H9 (cell line): ENCODE measurements around the gene ARHGEF17. TPM values are rescaled to one million over a fixed set of nuclear protein-coding genes. Genes with fewer than 3 reads are reported as not detected.

ENCODE experiments used
- DNase-seq: peaks from one replicate; pipeline ENCODE4 v3.0.0-alpha.2; 2017
- H2AFZ ChIP-seq: one replicate; pipeline ENCODE4 v1.6.1; 2013; ENCODE audit warnings: mild to moderate bottlenecking, low read length, control low read depth, moderate library complexity
- H2AK5ac ChIP-seq: 2 replicates; pipeline ENCODE4 v1.6.1; 2013; ENCODE audit warnings: low read length, control low read depth, mixed read lengths; ENCODE audit not compliant: insufficient read length
- H2BK120ac ChIP-seq: one replicate; pipeline ENCODE4 v1.6.1; 2013; ENCODE audit warnings: low read depth, mild to moderate bottlenecking, low read length, control low read depth, inconsistent platforms; ENCODE audit not compliant: poor library complexity, severe bottlenecking
- H2BK12ac ChIP-seq: 2 replicates; pipeline ENCODE4 v1.6.1; 2013; ENCODE audit warnings: low read length, control low read depth, mixed read lengths, low read depth; ENCODE audit not compliant: insufficient read length
- H2BK15ac ChIP-seq: 2 replicates; pipeline ENCODE4 v1.6.1; 2013; ENCODE audit warnings: low read depth, low read length, control low read depth
- H2BK20ac ChIP-seq: one replicate; pipeline ENCODE4 v1.6.1; 2013; ENCODE audit warnings: low read depth, mild to moderate bottlenecking, low read length, control low read depth, inconsistent platforms; ENCODE audit not compliant: poor library complexity, severe bottlenecking
- H2BK5ac ChIP-seq: 2 replicates; pipeline ENCODE4 v1.6.1; 2013; ENCODE audit warnings: low read length, control low read depth, mixed read lengths; ENCODE audit not compliant: insufficient read length
- H3K14ac ChIP-seq: 2 replicates; pipeline ENCODE4 v1.6.1; 2013; ENCODE audit warnings: low read length, control low read depth; ENCODE audit not compliant: insufficient read depth
- H3K18ac ChIP-seq: 2 replicates; pipeline ENCODE4 v1.6.1; 2013; ENCODE audit warnings: low read depth, mild to moderate bottlenecking, mixed read lengths, low read length, control low read depth; ENCODE audit not compliant: insufficient read length
- H3K23ac ChIP-seq: 2 replicates; pipeline ENCODE4 v1.6.1; 2013; ENCODE audit warnings: low read length, control low read depth, mixed read lengths, low read depth; ENCODE audit not compliant: insufficient read length
- H3K23me2 ChIP-seq: 2 replicates; pipeline ENCODE4 v1.6.1; 2013; ENCODE audit warnings: low read depth, mild to moderate bottlenecking, mixed read lengths, low read length, control low read depth; ENCODE audit not compliant: insufficient read length, poor library complexity, severe bottlenecking
- H3K27ac ChIP-seq: 2 replicates; pipeline ENCODE4 v1.5.1; 2013; ENCODE audit warnings: low read length, control low read depth, mixed read lengths, low read depth; ENCODE audit not compliant: insufficient read length
- H3K27me3 ChIP-seq: 2 replicates; pipeline ENCODE4 v1.6.1; 2013; ENCODE audit warnings: low read length, control low read depth, inconsistent platforms; ENCODE audit not compliant: insufficient read depth
- H3K4ac ChIP-seq: 2 replicates; pipeline ENCODE4 v1.6.1; 2013; ENCODE audit warnings: low read depth, mild to moderate bottlenecking, control low read depth, inconsistent platforms, low read length, moderate library complexity
- H3K4me1 ChIP-seq: 2 replicates; pipeline ENCODE4 v1.6.1; 2013; ENCODE audit warnings: low read length, control low read depth, inconsistent platforms; ENCODE audit not compliant: insufficient read depth
- H3K4me2 ChIP-seq: 2 replicates; pipeline ENCODE4 v1.6.1; 2013; ENCODE audit warnings: low read length, control low read depth, mixed read lengths; ENCODE audit not compliant: insufficient read length, insufficient read depth
- H3K56ac ChIP-seq: 2 replicates; pipeline ENCODE4 v1.6.1; 2013; ENCODE audit warnings: low read depth, mild to moderate bottlenecking, mixed read lengths, low read length, control low read depth; ENCODE audit not compliant: insufficient read length
- H3K79me1 ChIP-seq: 2 replicates; pipeline ENCODE4 v1.6.1; 2013; ENCODE audit warnings: low read depth, mild to moderate bottlenecking, moderate library complexity, low read length, control low read depth, inconsistent platforms; ENCODE audit not compliant: insufficient read depth, poor library complexity, severe bottlenecking
- H3K79me2 ChIP-seq: 2 replicates; pipeline ENCODE4 v1.6.1; 2013; ENCODE audit warnings: low read length, control low read depth, inconsistent platforms; ENCODE audit not compliant: insufficient read depth
- H3K9ac ChIP-seq: 2 replicates; pipeline ENCODE4 v1.6.1; 2013; ENCODE audit warnings: low read length, control low read depth, mixed read lengths; ENCODE audit not compliant: insufficient read length; ENCODE audit errors: extremely low read depth
- H3K9me3 ChIP-seq: one replicate; pipeline ENCODE4 v1.6.1; 2013; ENCODE audit warnings: low read depth, low read length, inconsistent platforms; ENCODE audit not compliant: control insufficient read depth
- H3T11ph ChIP-seq: one replicate; pipeline ENCODE4 v1.6.1; 2013; ENCODE audit warnings: mild to moderate bottlenecking, low read length, control low read depth, inconsistent platforms
- H4K20me1 ChIP-seq: one replicate; pipeline ENCODE4 v1.6.1; 2013; ENCODE audit not compliant: control insufficient read depth, insufficient read length, insufficient read depth
- H4K5ac ChIP-seq: 2 replicates; pipeline ENCODE4 v1.6.1; 2013; ENCODE audit warnings: low read depth, mild to moderate bottlenecking, mixed read lengths, low read length, control low read depth; ENCODE audit not compliant: insufficient read length
- H4K8ac ChIP-seq: replicated peaks from 2 replicates; pipeline ENCODE4 v1.6.1; 2013; ENCODE audit warnings: low read length, control low read depth, mixed read lengths, low read depth; ENCODE audit not compliant: insufficient read length
- H4K91ac ChIP-seq: 2 replicates; pipeline ENCODE4 v1.6.1; 2013; ENCODE audit warnings: low read depth, mild to moderate bottlenecking, moderate library complexity, mixed read lengths, low read length, control low read depth; ENCODE audit not compliant: insufficient read length
- H3K27ac Mint-ChIP-seq, 3 experiments: 2 replicates in 2 of 3; 3 replicates in 1 of 3; pipeline ENCODE4 v1.8.0; 2020 to 2021; ENCODE audit warnings: mixed read lengths in 3 of 3, mild to moderate bottlenecking in 1 of 3, moderate library complexity in 1 of 3
- H3K27me3 Mint-ChIP-seq: 2 replicates; pipeline ENCODE4 v1.8.0; 2021; ENCODE audit warnings: low read depth, mild to moderate bottlenecking, moderate library complexity, mixed read lengths
- H3K36me3 Mint-ChIP-seq, 3 experiments: 2 replicates in 2 of 3; 3 replicates in 1 of 3; pipeline ENCODE4 v1.8.0; 2020 to 2021; ENCODE audit warnings: low read depth in 3 of 3, mixed read lengths in 3 of 3; ENCODE audit not compliant: insufficient read depth in 1 of 3
- H3K4me1 Mint-ChIP-seq, 2 experiments: 2 replicates each; pipeline ENCODE4 v1.8.0; 2020; ENCODE audit warnings: mixed read lengths in 2 of 2
- H3K4me3 Mint-ChIP-seq, 2 experiments: 2 replicates in 1 of 2; 3 replicates in 1 of 2; pipeline ENCODE4 v1.8.0; 2020 to 2021; ENCODE audit warnings: mild to moderate bottlenecking in 2 of 2, mixed read lengths in 2 of 2, moderate library complexity in 1 of 2
- H3K9me3 Mint-ChIP-seq, 2 experiments: 2 replicates in 1 of 2; 3 replicates in 1 of 2; pipeline ENCODE4 v1.8.0; 2020; ENCODE audit warnings: mild to moderate bottlenecking in 2 of 2, mixed read lengths in 2 of 2, moderate library complexity in 1 of 2
- WGBS: extraction: QIAGEN DNeasy Blood & Tissue Kit; methylation state at CpG from one replicate; pipeline ENCODE4 v1.1.7; 2013; ENCODE audit warnings: missing lambda C conversion rate, low lambda C conversion rate, mixed read lengths; ENCODE audit not compliant: insufficient read length; ENCODE audit errors: extremely low coverage; 5-methylcytosine and 5-hydroxymethylcytosine counted together
- total RNA-seq: library from RNA; stranded (reverse); gene quantifications from 2 replicates; pipeline ENCODE4 v1.2.1, GENCODE V29; 2021
- TF ChIP-seq, protein P1 (sequence below): fragments of 200-600 bp; sonication (generic); conservative IDR thresholded peaks from 3 replicates; pipeline ENCODE4 v1.8.0; 2021; ENCODE audit warnings: antibody characterized with exemption, mild to moderate bottlenecking

The ARHGEF17 gene
- total RNA-seq, 1 experiment from 2014 or later, result 7.4 TPM

DNA sequence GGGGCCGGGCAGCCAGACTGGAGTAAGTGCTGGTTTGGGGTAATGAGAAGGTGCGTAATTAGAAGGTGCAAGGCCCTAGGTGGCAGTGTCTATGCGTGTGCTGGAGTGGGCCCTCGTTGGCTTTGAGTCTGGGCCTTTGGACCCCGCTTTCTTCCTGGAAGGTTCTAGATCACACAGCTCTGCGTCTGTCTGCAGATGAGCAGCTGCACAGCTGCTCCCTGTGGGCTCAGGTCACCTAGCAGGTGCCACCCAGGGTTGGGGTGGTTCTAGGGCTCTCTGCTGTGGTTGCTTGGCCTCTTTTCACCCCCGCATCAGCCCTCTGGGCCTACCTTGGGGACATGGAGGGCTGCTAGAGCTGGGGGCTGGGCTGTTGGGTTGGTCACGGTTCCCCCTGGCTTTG, 78.5 kb downstream of the ARHGEF17 start:
- Mint-ChIP-seq H3K4me1 (peaks cover 31 to 47% of the 10 kb centered on the region in 2 experiments), H3K36me3 (peaks cover 0 to 2% (median 0%) of the 10 kb centered on the region in 3 experiments; a peak in 2 of 7 replicates), H3K4me3 (no peak overlapping the region), H3K27me3 (no peaks in the 10 kb centered on the region; the same call in 1 of the 2 replicates), H3K27ac (peak overlapping the region in 2 of 3 experiments; percentile 73 to 77; a peak in 3 of 7 replicates), H3K9me3 (no peaks in the 10 kb centered on the region)
- H3K56ac ChIP-seq, result no peak overlapping the region
- H3K9ac ChIP-seq, result no peak overlapping the region
- H3K79me2 ChIP-seq, result no peaks in the 10 kb centered on the region
- H3K23me2 ChIP-seq, result no peaks in the 10 kb centered on the region
- TF ChIP-seq, protein P1, sequence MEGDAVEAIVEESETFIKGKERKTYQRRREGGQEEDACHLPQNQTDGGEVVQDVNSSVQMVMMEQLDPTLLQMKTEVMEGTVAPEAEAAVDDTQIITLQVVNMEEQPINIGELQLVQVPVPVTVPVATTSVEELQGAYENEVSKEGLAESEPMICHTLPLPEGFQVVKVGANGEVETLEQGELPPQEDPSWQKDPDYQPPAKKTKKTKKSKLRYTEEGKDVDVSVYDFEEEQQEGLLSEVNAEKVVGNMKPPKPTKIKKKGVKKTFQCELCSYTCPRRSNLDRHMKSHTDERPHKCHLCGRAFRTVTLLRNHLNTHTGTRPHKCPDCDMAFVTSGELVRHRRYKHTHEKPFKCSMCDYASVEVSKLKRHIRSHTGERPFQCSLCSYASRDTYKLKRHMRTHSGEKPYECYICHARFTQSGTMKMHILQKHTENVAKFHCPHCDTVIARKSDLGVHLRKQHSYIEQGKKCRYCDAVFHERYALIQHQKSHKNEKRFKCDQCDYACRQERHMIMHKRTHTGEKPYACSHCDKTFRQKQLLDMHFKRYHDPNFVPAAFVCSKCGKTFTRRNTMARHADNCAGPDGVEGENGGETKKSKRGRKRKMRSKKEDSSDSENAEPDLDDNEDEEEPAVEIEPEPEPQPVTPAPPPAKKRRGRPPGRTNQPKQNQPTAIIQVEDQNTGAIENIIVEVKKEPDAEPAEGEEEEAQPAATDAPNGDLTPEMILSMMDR, result no peak
- H4K91ac ChIP-seq, result no peak overlapping the region
- no peak overlapping the region for H2BK15ac ChIP-seq
- no peaks in the 10 kb centered on the region for H3K27me3 ChIP-seq
- H2BK5ac ChIP-seq, result no peak overlapping the region
- H2BK12ac ChIP-seq, result no peak overlapping the region
- no peaks in the 10 kb centered on the region for H3K4me1 ChIP-seq
- H2BK20ac ChIP-seq, result no peak overlapping the region
- no CpG with 5 or more reads among the region's 8 CpGs for WGBS
- no peak overlapping the region for H3K14ac ChIP-seq
- no peaks in the 10 kb centered on the region for H4K20me1 ChIP-seq
- H2AK5ac ChIP-seq, result no peak overlapping the region
- no peak overlapping the region for H3K23ac ChIP-seq
- no peak overlapping the region for H2BK120ac ChIP-seq
- DNase-seq, result no peak
- no peak overlapping the region for H3K27ac ChIP-seq
- no peak overlapping the region for H2AFZ ChIP-seq
- no peak overlapping the region for H4K5ac ChIP-seq
- no peaks in the 10 kb centered on the region for H3K9me3 ChIP-seq
- no peak overlapping the region for H4K8ac ChIP-seq
- no peak overlapping the region for H3T11ph ChIP-seq
- no peak overlapping the region for H3K4me2 ChIP-seq
- H3K18ac ChIP-seq, result no peak overlapping the region
- no peak overlapping the region for H3K4ac ChIP-seq
- H3K79me1 ChIP-seq, result no peaks in the 10 kb centered on the region
